ENCODE data around the gene MEG3.

Gene MEG3

GRCh38 chr14:100866666-100867630 is 41.0 kb downstream of the MEG3 start:
- DNase-seq (ENCODE audit: low read depth), result no peak
- H3K4me3 ChIP-seq (ENCODE audit: low read length), result no peak overlapping the region
- no peak for TF ChIP-seq CTCF (conservative IDR thresholded peaks at IDR 0.05; ENCODE audit: low read length)

GRCh38 chr14:100867631-100868315 is 41.9 kb downstream of the MEG3 start:
- TF ChIP-seq CTCF (conservative IDR thresholded peaks at IDR 0.05; ENCODE audit: low read length), result no peak
- no peak for DNase-seq (ENCODE audit: low read depth)
- no peak overlapping the region for H3K4me3 ChIP-seq (ENCODE audit: low read length)

- TF ChIP-seq CTCF (conservative IDR thresholded peaks at IDR 0.05; ENCODE audit: low read length), result no peak
Observed at GRCh38 chr14:100868621-100869370, 42.9 kb downstream of the MEG3 start.

GRCh38 chr14:100871234-100872186 is 45.6 kb downstream of the MEG3 start:
- DNase-seq (ENCODE audit: low read depth), result peak; percentile 65
- no peak for TF ChIP-seq CTCF (conservative IDR thresholded peaks at IDR 0.05; ENCODE audit: low read length)
- no peak overlapping the region for H3K4me3 ChIP-seq (ENCODE audit: low read length)

More at GRCh38 chr14:100868621-100869370, 42.9 kb downstream of the MEG3 start:
- no peak overlapping the region for H3K4me3 ChIP-seq (ENCODE audit: low read length)
- DNase-seq (ENCODE audit: low read depth), result no peak

GRCh38 chr14:100872259-100873095 is 46.6 kb downstream of the MEG3 start:
- TF ChIP-seq CTCF (conservative IDR thresholded peaks at IDR 0.05; ENCODE audit: low read length), result no peak
- DNase-seq (ENCODE audit: low read depth), result peak; percentile 31
- no peak overlapping the region for H3K4me3 ChIP-seq (ENCODE audit: low read length)
